Mesenteric fat pad (tissue), 1 donor: ENCODE data around the gene DNAH10. TPM values are rescaled to one million over a fixed set of nuclear protein-coding genes. Genes with fewer than 3 reads are reported as not detected.
A peak's percentile ranks its signal among the peaks of the same experiment; 100 is the strongest.

Experiments
- DNase-seq: peaks from one replicate; pipeline ENCODE4 v3.0.0-alpha.2; 2020; ENCODE audit warnings: low spot score
- total RNA-seq: library from RNA; stranded (reverse); fragmentation: NEBNext Ultra II Directional; extraction: Animal tissue kit (Norgen Biotek cat#: 25700); gene quantifications from one replicate; pipeline ENCODE4 v1.2.1, GENCODE V29; 2021
- donor health status: DM: yes; HTN: yes; CAD: no.

Gene DNAH10
- total RNA-seq, 1 donor from 2014 or later, result 0.51 TPM

DNA sequence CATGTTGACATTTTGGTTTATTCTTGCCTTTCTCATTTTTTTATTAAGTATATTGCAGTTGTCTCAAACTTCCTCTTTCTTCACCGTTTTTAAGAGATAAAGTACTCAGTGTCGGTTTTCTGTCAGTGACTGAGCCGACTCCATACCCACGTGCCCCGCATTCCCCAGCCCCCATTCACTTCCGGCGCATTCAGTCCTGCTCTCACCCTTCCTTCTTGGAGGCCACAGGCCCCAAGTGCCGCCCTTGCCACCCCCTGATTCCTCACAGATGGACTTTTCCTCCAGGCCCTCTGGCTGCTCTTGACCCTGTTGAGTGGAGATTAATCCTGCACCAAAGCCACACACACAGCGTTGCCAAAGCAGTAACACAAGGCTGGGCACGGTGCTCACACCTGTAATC is 19.1 kb upstream of the DNAH10 start:
- no peak for DNase-seq

DNA sequence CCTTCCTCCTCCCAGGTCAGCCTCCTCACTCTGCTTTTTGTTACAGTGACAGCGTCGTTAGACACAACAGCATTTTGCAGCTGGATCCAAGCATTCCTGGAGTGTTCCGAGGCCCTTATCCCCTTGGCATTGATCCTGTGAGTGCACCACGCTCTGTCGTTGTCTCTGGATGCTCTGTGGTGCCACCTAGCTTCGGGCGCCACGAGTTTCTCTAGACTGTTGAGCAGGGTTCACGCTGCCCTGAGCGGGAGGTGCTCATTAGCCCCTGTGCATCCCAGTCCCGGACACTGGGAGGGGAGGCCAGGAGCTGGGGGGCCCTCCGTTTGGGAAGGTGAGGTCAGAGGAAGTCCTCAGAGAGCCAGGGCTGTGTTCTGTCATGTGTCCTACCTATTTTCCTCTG is 17.3 kb upstream of the DNAH10 start:
- DNase-seq, result no peak

DNA sequence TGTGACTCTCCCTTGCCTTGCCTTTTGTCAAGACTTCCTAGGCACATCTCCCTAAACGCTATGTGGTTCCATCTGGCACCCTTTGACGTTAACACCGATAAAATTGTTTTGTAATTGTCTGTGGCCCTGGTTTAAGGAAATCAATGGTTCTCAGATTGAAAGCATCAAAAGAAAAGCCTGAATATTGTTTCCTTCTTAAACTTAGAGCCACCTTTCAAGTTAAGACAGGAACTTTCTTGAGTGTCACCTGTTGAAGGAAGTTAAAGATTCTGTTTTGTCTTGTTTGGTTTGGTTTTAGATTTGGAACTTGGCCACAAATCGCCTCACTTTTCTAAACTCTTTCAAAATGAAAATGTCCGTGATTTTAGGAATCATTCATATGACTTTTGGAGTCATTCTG is 14.8 kb upstream of the DNAH10 start:
- no peak for DNase-seq

- no peak for DNase-seq
These were observed 13.9 kb upstream of the DNAH10 start for GRCh38 chr12:123748161-123748560.

- no peak for DNase-seq
These were observed 13.4 kb upstream of the DNAH10 start for GRCh38 chr12:123748661-123749060.

DNA sequence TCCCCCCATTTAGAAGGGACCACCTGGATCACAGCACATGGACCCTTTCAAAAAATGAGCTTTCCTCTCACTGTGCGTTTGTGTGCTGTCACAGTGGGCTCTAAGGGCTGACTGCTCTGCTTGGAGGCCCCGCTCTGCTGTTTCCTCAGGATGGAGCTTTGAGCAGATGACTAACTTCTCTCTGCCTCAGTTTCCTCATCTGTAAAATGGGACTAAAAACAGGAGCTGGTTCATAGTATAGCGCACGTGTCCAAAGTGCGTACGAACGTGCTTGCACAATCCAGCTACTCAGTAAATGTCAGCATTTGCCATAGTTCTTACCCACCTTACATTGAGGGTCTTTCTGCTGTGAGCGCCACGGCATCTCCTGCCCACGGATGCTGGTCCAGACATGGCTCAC is 12.7 kb upstream of the DNAH10 start:
- DNase-seq, result no peak

- DNase-seq, result no peak
These were observed 11.9 kb upstream of the DNAH10 start for GRCh38 chr12:123750159-123750656.

DNA sequence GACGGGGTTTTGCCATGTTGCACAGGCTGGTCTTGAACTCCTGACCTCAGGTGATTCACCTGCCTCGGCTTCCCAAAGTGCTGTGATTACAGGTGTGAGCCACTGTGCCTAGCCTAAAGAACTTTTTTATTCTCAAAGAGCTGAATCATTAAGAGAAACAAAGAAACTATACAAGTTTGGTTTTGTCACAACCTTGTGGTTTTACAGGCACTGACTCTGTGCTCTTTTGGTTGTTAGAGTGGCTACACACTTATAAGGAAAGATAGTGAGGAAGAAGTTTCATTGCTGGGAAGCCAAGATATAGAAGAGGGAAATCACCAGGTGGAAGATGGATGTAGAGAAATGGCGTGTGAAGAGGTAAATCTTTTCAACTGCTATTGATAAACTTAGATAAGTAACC is 10.1 kb upstream of the DNAH10 start:
- DNase-seq, result no peak

- no peak for DNase-seq
These were observed 7.9 kb upstream of the DNAH10 start for GRCh38 chr12:123754041-123754772.

GRCh38 chr12:123757561-123757960 is 4.5 kb upstream of the DNAH10 start:
- peak; percentile 75 for DNase-seq

DNA sequence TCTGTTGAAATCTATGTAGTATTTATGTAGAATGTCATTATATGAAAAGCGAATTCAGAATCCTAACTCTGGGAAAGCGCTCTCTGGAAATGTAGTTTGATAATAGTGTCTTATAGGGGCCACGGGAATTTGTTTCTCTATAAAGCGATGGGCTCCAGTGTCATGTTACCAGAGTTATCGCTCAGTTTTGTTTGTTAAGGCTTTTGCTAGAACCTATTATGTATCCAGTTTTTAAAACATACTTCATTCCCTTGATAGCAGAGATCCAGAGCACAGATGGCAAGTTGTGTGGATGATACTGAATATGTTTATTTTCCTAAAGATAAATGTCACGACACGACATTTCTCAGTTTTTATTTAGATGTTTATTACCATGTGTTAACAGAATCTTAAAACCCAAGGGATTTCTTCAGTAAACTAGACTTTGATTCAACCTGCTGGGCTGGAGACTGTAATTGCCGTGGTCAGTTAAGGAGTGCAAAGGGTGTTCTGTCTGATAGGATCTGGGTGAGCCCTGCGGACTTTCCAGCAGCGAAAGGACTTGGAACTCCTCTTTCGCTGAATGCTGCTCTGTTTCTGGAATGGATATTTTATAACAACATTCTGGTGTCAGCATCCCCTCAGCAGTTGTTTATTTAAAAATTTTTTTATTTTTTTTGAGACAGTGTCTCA is 1.7 kb upstream of the DNAH10 start:
- no peak for DNase-seq

DNA sequence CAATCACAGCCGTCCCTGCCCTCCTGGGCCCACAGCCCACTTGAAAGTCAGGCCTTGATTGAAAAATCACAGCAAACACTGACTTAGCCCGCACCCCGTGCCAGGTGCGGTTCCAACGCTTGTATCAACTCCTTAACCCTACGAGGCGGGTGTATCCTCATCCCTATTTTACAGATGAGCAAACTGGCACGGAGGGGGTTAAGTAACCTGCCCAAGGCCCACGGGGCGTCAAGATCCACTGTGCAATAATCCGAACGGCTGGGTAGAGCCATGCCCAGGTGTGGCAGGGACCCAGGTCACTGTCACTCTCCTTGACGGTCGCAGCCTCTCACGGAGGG is 583 bp downstream of the DNAH10 start:
- peak; percentile 41 for DNase-seq

- DNase-seq, result peak; percentile 64
These were observed 992 bp downstream of the DNAH10 start for GRCh38 chr12:123763093-123763492.

- no peak for DNase-seq
These were observed 2.0 kb downstream of the DNAH10 start for GRCh38 chr12:123764109-123764508.

DNA sequence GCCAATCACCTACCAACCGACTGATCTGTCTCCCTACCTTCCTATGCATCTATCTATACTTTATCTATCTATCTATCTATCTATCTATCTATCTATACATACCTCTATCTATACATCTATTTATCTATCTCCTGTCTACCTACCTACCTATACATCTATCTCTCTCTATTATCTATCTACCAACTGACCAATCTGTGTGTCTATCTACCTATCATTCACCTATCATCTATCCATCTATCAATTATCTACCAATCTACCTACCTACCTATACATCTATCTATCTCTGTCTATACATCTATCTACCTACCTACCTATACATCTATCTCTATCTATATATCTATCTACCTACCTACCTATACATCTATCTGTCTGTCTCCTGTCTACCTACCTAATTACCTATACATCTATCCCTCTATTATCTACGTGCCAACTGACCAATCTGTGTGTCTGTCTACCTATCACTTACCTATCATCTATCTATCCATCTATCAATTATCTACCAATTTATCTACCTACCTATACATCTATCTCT is 3.5 kb downstream of the DNAH10 start:
- DNase-seq, result no peak

DNA sequence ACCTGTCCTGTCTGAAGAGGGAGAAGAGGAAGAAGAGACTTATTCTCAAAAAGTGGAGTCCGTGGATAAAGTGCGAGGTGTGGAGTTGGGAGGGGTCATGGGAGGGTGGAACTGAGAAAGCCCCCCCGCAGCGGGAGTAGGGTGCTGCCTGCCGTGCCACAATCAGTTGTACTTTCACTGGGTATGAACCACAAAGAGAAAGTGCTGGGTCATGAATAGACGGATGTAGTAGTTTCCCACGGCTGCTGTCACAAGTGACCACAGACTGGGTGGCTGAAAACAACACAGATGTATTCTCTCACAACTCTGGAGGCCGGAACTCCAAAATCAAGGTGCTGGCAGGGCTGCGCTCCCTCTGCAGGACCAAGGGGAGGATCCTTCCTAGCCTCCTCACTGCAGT is 5.5 kb downstream of the DNAH10 start:
- no peak for DNase-seq

GRCh38 chr12:123771261-123771660 is 9.2 kb downstream of the DNAH10 start:
- DNase-seq, result no peak

DNA sequence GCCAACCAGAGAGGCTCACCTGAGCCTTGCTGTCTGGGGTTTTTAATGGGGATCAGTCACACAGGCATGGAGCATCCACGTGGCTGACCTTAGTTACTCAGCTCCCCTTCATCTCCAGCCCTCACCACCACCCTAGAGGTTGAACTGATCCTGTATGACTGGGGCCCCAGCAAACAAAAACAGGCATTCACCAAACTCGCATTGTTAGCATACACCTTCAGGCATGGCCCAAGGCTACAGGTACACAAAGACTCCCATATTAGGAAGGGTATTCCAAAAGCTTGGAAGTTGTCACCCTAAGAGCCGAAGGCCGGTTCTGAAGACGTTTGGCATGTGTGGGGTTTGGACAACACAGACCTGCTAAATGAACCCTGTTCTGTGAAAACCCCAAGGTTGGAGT is 10.0 kb downstream of the DNAH10 start:
- peak; percentile 77 for DNase-seq

GRCh38 chr12:123773375-123773774 is 11.3 kb downstream of the DNAH10 start:
- DNase-seq, result no peak

GRCh38 chr12:123779551-123779950 is 17.4 kb downstream of the DNAH10 start:
- no peak for DNase-seq

GRCh38 chr12:123782997-123783792 is 21.1 kb downstream of the DNAH10 start:
- DNase-seq, result no peak

GRCh38 chr12:123787466-123787865 is 25.4 kb downstream of the DNAH10 start:
- DNase-seq, result peak; percentile 88
